Activated CD8-positive, alpha-beta memory T cell treated with anti-CD3 and anti-CD28 coated beads, Interleukin-2, amount 50 U/mL, for 48 hours (primary cell): ENCODE results near the gene PLCXD1.
"Not testable (repeated sequence)": the region's sequence is repeated elsewhere in the genome, so short reads cannot be mapped to it uniquely, and the experiment has no call there.

Source experiments
- DNase-seq: peaks from one replicate; pipeline ENCODE4 v3.0.0-alpha.2; 2020

Gene PLCXD1

DNA sequence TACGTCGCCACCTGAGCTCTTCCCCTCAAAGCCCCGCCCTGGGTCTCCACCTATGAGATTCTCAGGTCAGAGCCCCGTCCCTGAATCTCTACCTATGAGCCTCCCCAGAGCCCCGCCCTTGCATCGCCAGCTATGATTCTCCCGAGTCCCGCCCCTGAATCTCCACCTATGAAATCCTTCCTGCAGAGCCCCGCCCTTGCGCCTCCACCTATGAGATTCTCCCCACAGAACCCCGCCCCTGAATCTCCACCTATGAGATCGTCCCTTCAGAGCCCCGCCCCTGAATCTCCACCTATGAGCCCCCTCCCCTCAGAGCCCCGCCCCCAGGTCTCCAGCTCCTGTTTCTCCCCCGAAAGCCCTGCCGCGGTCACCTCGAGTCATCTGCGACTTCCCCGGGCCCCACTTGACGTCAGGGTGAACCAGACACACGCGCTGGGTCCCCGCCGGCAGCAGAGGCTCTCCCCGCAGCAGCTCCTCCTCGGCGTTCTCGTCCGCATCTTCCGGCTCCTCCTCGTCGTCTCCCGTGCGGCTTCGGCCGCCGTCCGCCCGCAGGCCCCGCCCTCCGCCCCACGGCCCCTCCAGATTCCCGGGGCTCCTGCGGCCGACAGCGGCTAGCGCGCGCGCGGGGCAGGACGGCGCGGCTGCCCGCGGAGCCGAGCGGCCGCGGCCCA, 37.0 kb downstream of the PLCXD1 start:
- peak; percentile 96 for DNase-seq

- peak; percentile 97 for DNase-seq
Observed at GRCh38 chrX:318739-319578, 37.8 kb downstream of the PLCXD1 start, which contains the start of gene GTPBP6. Gene GTPBP6 (minus strand): TSS chrX:318796. CDS start chrX:318787, 9 bp downstream.

DNA sequence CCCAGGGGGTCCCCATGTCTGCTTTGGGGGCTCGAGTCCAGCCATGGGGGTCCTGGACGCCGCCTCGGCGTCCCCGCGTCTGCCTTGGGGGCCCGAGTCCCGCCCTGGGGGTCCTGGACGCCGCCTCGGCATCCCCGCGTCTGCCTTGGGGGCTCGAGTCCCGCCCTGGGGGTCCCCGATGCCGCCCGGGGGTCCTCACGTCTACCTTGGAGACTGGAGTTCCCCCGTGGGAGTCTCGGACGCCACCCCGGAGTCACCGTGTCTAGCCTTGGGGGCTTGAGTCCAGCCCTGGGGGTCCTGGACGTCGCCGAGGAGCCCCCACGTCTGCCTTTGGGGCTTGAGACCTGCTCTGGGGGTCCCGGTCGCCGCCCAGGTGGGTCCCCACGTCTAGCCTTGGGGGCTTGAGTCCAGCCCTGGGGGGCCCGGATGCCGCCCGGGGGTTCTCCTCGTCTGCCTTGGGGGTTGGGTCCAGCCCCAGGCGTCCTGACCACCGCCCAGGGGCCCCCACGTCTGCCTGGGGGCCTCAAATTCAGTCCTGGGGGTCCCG, 38.5 kb downstream of the PLCXD1 start:
- DNase-seq, result no peak

DNA sequence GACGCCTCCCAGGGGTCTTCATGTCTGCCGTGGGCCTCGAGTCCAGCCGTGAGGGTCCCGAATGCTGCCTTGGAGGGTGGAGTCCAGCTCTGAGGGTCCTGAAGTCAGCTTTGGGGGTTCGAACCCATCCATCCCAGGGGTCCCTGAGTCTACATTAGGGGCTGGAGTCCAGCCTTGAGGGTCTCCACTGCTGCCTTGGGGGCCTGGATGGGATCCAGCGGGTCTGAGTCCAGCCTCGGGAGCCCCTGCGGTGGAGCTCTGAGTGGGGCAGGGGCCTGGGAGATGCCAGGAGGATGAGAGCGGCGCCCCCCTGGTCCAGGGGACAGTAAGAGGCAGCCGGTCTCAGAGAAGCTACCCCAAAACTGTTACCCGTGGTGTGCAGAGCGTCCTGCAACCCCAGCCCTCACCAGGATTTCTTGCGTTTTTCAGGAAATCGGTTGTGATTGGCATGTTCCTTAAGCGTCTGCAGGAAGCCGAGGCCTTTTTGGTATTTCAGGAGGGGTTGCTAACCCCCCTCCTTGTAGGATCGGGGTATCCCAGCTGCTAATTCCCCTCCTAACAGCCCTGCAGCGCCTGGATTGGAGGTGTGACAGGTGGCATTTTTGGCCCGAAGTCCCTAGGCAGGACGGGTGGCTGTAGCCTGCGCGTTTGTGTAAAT, 39.1 kb downstream of the PLCXD1 start:
- no peak for DNase-seq

DNA sequence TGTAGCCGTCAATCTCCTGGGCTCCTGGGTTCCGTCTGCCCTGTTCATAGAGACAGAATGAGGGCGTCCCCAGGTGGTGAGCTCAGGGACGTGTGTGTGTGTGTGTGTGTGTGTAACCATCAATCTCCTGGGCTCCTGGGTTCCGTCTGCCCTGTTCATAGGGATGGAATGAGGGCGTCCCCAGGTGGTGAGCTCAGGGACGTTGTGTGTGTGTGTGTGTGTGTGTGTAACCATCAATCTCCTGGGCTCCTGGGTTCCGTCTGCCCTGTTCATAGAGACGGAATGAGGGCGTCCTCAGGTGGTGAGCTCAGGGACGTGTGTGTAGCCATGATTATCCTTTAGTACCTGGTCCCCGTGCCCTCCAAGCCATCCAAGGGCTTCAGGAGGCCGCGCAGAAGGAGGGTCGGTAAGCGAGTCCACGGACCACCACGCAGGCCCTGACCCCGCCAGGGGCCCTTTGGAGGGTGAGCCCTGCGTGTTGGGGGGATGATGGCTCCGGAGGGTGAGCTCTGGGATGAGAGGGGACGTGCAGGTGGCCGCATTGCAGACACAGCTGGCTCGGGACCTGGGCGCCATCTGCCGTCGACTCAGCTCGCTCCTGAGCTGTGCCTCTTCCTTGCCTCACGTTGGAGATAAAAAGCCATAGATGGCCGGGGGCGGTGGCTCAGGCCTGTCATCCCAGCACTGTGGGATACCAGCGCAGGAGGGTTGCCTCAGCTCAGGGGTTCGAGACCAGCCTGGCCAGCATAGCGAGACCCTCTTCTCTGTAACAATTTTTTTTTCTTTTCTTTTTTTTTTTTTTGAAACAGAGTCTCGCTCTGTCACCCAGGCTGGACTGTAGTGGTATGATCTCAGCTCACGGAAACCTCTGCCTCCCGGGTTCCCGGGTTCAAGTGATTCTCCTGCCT, 42.8 kb downstream of the PLCXD1 start:
- DNase-seq, result no peak

GRCh38 chrX:324664-325063, 43.5 kb downstream of the PLCXD1 start:
- DNase-seq, result not testable (repeated sequence)

DNA sequence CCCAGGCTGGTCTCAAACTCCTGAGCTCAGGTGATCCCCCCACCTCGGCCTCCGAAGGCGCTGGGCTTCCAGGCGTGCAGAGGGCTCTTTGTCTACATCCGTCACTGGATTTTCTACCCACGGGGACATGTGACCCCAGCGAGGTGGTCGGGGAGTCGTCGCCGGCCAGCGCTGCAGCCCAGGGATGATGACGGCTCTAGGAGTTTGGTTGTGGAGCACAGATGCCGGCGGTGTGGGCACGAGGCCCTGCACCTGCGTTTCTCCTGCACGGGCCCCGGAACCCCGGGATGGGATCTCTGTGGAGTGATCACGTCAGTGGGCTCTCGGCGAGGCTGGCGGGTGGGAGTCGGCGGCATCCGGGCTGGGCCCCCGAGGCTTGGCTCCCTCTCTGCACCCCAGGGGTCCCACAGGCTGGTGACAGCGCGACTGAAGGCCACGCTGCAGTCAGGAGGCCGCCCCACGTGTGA, 46.5 kb downstream of the PLCXD1 start:
- DNase-seq, result no peak

GRCh38 chrX:329291-329910, 48.2 kb downstream of the PLCXD1 start:
- DNase-seq, result no peak

- not testable (repeated sequence) for DNase-seq
Observed at GRCh38 chrX:330141-330725, 49.1 kb downstream of the PLCXD1 start.

DNA sequence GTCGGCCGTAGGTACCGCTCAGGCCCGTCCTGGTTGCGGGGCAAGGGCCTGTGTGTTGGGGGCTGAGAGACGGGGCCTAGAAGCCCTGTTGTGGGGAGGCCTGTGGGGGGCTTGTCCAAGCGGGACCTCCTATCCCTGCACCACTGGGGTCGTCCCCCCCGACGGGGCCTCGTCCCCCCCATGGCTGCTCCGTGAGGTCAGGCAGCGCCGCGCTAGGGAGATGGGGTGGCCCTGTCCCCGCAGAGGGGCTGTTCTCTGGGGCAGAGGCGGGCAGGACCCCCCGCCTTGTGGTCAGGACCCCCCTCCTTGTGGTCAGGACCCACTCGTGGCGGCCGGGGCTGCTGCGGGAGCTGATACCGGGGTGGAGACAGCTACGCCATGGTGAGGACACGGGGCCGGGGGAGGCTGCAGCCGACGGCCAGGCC, 49.6 kb downstream of the PLCXD1 start:
- no peak for DNase-seq

DNA sequence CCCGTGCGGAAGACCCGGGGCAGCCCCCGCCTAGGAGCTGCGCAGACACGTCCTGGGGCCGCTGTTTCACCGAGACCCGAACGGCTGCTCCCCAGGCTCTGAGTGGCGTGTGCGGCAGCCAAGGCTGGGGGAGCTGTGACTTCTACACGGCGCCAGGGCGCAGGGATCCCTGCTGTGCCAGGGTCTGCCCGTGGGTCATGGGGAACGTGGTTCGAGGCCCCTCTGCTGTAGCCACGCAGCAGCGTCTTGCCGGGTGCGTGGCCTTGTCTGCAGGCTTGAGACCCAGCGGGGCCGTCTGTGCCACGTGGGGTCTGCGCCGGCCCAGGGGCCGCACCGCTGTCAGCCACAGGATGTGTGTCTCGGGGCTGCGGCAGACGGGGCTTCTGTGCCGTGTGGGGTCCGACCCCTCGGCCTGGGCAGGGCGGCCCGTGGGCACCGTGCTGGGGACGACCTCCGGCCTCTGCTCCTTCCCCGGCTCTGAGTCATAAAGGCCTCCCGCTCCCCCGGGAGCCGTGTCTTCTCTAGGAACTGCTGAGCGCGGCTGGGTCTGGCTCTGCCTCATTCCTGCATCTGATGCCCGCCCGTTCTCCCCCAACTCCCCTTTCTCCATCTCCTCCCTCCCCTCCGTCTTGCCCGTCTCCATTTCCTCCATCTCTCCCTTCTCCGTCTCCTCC, 50.1 kb downstream of the PLCXD1 start:
- peak; percentile 54 for DNase-seq

GRCh38 chrX:331825-332495, 50.8 kb downstream of the PLCXD1 start:
- no peak for DNase-seq

GRCh38 chrX:332496-332860, 51.3 kb downstream of the PLCXD1 start:
- no peak for DNase-seq

GRCh38 chrX:332916-333610, 51.9 kb downstream of the PLCXD1 start:
- DNase-seq, result no peak

DNA sequence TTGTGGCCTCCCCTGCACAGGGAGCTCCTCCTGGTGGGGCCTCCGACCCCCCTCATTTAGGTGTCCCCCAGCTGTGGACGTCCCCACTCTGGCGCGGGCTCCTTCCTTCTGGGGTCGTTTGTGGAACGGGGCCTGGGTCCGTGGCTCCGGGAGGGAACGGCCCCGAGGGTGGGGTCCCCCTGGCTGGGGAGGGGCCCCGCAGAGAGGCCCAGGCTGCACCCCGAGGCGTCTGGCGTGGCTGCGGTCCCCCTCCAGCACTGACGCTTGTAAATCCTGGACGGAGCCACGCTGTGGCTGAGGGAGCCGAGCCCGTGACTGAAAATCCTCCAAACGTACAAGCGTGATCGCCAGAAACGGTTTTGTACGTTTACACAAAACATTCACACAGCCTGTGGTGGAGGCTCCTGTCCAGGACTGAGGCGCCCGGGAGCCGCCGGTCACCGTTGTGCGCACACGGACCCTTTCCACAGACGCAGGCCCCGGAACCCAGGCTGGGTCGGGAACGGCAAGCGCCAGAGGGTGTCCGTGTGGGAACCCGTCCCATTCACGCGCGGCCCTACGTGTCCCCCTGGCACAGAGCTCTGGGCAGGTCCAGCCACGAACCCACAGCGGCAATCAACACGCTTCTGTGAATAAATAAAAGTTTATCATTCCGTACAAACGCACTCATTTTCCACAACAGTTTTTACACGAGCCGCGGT, 52.6 kb downstream of the PLCXD1 start:
- no peak for DNase-seq

- no peak for DNase-seq
Observed at GRCh38 chrX:334331-334891, 53.2 kb downstream of the PLCXD1 start.

DNA sequence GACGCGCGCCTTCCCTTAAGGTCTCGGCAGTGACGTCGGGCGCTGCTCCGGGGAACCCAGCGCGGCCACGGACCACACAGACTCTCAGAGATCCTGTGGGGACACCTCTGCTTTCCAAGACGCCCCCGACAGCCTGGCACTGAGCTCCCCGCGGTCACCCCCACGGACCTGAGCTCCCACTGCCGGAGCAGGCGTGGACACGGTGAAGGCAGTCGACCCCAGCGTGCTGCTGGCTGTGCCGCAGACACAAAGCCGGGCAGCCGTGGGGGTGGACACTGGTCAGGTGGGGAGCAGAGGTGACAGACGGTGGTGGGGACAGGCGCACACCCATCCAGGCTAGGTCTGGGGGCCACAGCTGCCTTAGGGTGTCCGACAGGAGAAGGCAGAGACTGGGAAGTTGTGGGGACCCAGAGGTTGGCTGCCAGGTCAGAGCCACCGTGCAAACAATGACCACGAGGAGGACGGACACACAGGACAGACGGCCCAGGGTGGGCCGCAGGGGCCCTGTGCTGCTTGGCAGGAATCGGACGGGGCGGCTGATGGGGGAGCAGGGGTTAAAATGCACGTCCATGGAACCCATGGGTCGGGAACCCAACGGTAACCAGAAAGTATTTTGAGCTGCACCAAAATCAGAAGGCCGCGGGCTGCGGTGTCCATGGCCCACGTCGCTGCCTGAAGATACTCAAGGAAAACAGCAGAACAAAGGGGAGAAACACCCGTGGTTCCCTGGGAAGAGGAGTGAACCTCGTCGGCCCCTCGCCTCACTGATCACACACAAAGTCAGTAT, 54.0 kb downstream of the PLCXD1 start:
- no peak for DNase-seq

- DNase-seq, result no peak
Observed at GRCh38 chrX:335758-336155, 54.6 kb downstream of the PLCXD1 start.
